K562 (cell line): ENCODE data around the gene IQCE. TPM values are rescaled to one million over a fixed set of nuclear protein-coding genes. Genes with fewer than 3 reads are reported as not detected.
A peak's percentile ranks its signal among the peaks of the same experiment; 100 is the strongest.

Source experiments
- CBX5 ChIP-seq: IDR thresholded peaks from 2 replicates; pipeline ENCODE4 v1.6.1; 2014; ENCODE audit warnings: low read depth, borderline replicate concordance
- CHAMP1 ChIP-seq: fragments of 450-650 bp; IDR thresholded peaks from 2 replicates; pipeline ENCODE4 v1.6.1; 2016; ENCODE audit warnings: mild to moderate bottlenecking
- CTBP1 ChIP-seq: fragments of 450-650 bp; IDR thresholded peaks from 2 replicates; pipeline ENCODE4 v1.6.1; 2016; ENCODE audit warnings: borderline replicate concordance
- ETS2 ChIP-seq: IDR thresholded peaks from 2 replicates; pipeline ENCODE4 v1.6.1; 2016; ENCODE audit warnings: borderline replicate concordance, missing genetic modification characterization, mild to moderate bottlenecking, moderate library complexity, missing compliant biosample characterization; ENCODE audit not compliant: poor library complexity, severe bottlenecking
- FUS ChIP-seq: fragments of 200-400 bp; formaldehyde crosslinking; optimal IDR thresholded peaks from 2 replicates; pipeline ENCODE3; 2017; ENCODE audit warnings: low read depth, low read length
- JUN ChIP-seq, 2 experiments: sonication (generic) in 1 of 2; formaldehyde crosslinking in 1 of 2; IDR thresholded peaks; 2 replicates each; pipeline versions ENCODE4 v1.6.1 to v1.8.0; 2012 to 2022; ENCODE audit warnings: borderline replicate concordance in 2 of 2, mild to moderate bottlenecking in 2 of 2, improper control_type of control experiment in 1 of 2, low read depth in 1 of 2, low read length in 1 of 2, missing genetic modification reagents in 1 of 2
- NFYB ChIP-seq: IDR thresholded peaks from 2 replicates; pipeline ENCODE4 v1.6.1; 2011; ENCODE audit warnings: mild to moderate bottlenecking, moderate library complexity; ENCODE audit not compliant: insufficient read length; ENCODE audit errors: extremely low read depth
- PTBP1 ChIP-seq: fragments of 200-400 bp; formaldehyde crosslinking; IDR thresholded peaks from 2 replicates; pipeline ENCODE4 v1.6.1; 2017; ENCODE audit warnings: low read depth, low read length
- PURB ChIP-seq: sonication (generic); formaldehyde crosslinking; IDR thresholded peaks from 2 replicates; pipeline ENCODE4 v1.9.0; 2021; ENCODE audit warnings: low read depth, mild to moderate bottlenecking, missing genetic modification reagents
- SETDB1 ChIP-seq: IDR thresholded peaks from one replicate; pipeline ENCODE4 v1.6.1; 2012; ENCODE audit warnings: low read length, control low read depth, inconsistent platforms
- SMARCA5 ChIP-seq: fragments of 450-650 bp; IDR thresholded peaks from 2 replicates; pipeline ENCODE4 v1.6.1; 2016
- SRSF7 ChIP-seq: fragments of 200-400 bp; formaldehyde crosslinking; optimal IDR thresholded peaks from 2 replicates; pipeline ENCODE3; 2017; ENCODE audit warnings: mild to moderate bottlenecking, low read depth, low read length
- TARDBP ChIP-seq: fragments of 450-650 bp; IDR thresholded peaks from 2 replicates; pipeline ENCODE4 v1.6.1; 2016
- TSC22D4 ChIP-seq: fragments of 450-650 bp; IDR thresholded peaks from 2 replicates; pipeline ENCODE4 v1.6.1; 2016; ENCODE audit warnings: missing genetic modification characterization, missing biosample characterization, control low read depth
- YY1 ChIP-seq, 3 experiments: IDR thresholded peaks; 2 replicates each; pipeline ENCODE4 v1.6.1; 2011; ENCODE audit warnings: low read length in 2 of 3, mild to moderate bottlenecking in 2 of 3, moderate library complexity in 2 of 3, borderline replicate concordance in 1 of 3, control low read depth in 1 of 3, low read depth in 1 of 3; ENCODE audit not compliant: insufficient read depth in 3 of 3, insufficient replicate concordance in 2 of 3, control insufficient read depth in 1 of 3, insufficient read length in 1 of 3; ENCODE audit errors: extremely low read depth in 1 of 3
- ZNF224 ChIP-seq: sonication (generic); formaldehyde crosslinking; IDR thresholded peaks from 2 replicates; pipeline ENCODE4 v1.8.0; 2022; ENCODE audit warnings: mild to moderate bottlenecking, missing genetic modification reagents
- ZNF263 ChIP-seq: sonication (generic); formaldehyde crosslinking; IDR thresholded peaks from 2 replicates; pipeline ENCODE4 v1.8.0; 2022; ENCODE audit warnings: mild to moderate bottlenecking, missing genetic modification reagents, borderline replicate concordance
- ZNF398 ChIP-seq: fragments of 250-450 bp; sonication (Bioruptor Pico); IDR thresholded peaks from 2 replicates; pipeline ENCODE4 v1.8.0; 2021; ENCODE audit warnings: moderate library complexity, mild to moderate bottlenecking, inconsistent platforms
- polyA plus RNA-seq, 8 experiments: library from polyadenylated mRNA; depleted of rRNA in 4 of 8; stranded (reverse) in 5 of 8; unstranded in 3 of 8; fragments of >200 nt; fragmentation: Nextera tagmentation in 2 of 8; fragmentation: Illumina TruSeq in 1 of 8; extraction: Ambion mirVana in 2 of 8; extraction: Trizol in 1 of 8; gene quantifications; 2 replicates each; pipeline versions ENCODE4 v1.2.1 to v1.2.3, GENCODE V29; 2011 to 2014; ENCODE audit warnings: inconsistent platforms in 1 of 8, missing spikeins in 1 of 8
- total RNA-seq, 7 experiments: library from RNA; depleted of rRNA in 6 of 7; stranded (reverse); fragments of >200 nt in 6 of 7; fragmentation: Illumina TruSeq in 2 of 7; extraction: Trizol in 2 of 7; gene quantifications; 2 replicates each; pipeline versions ENCODE4 v1.2.1 to v1.2.3, GENCODE V29; 2011 to 2021; ENCODE audit warnings: low replicate concordance in 1 of 7
- TF ChIP-seq, protein P1 (sequence below): fragments of 250-450 bp; sonication (Bioruptor Pico); IDR thresholded peaks from 2 replicates; pipeline ENCODE4 v1.8.0; 2022; ENCODE audit warnings: moderate library complexity, mild to moderate bottlenecking, inconsistent platforms

IQCE gene
- total and polyA plus RNA-seq, 9 of the 15 experiments (the other 6 are each of a cell fraction or from before 2014, with no cell fraction given) = 0.18 to 8.5 (median 4.2) TPM

DNA sequence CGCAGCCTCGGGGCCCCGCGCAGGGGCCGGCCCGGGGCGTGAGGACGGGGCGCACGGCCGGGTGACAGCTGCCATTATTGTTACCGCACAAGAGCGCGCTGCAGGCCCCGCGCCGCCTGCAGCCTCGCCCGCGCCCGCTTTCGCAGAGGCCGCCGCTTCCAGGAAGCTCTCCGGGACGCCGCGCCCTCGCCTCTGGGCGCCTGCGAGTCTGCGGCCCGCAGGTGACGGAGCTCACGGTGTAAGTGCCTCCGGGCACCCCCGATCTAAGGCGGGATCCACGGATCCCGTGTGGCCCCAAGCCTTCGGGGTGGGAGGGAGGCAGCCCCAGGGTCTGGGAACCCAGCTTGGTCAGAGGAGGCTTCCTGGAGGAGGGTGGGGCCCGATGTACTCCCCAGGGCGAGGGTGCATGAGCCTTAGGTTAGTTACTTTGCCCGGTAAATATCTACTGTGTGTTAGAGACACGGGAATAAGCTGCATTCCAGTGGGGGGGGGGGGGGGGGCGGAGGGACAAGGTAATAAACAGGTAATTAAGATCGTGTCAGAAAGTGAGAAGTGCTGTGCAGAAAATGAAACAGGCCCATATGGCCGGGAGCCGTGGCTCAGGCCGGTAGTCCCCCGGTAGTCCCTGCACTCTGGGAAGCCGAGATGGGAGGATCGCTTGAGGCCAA lies 638 bp downstream of the IQCE start (continued):
- TF ChIP-seq TARDBP (0 out of 2 replicates have a peak, but pooled peaks have one; percentile 11), SMARCA5 (peak; percentile 60), ETS2 (tag) (no peak), NFYB (no peak), ZNF398 (CRISPR knock-in tag) (no peak), PURB (CRISPR knock-in tag) (no peak), JUN (IDR thresholded peaks at IDR 0.05; ENCODE audit: borderline replicate concordance, low read depth, low read length) (no peak), JUN (CRISPR knock-in tag; IDR thresholded peaks at IDR 0.05; ENCODE audit: borderline replicate concordance) (no peak), CTBP1 (peak; percentile 43), ZNF263 (no peak), SRSF7 (no peak), SETDB1 (no peak), CHAMP1 (no peak), TSC22D4 (no peak), FUS (no peak), PTBP1 (no peak), ZNF224 (CRISPR knock-in tag) (no peak), YY1 (IDR thresholded peaks at IDR 0.05; ENCODE audit: borderline replicate concordance in 1 of 3, control insufficient read depth in 1 of 3, extremely low read depth in 1 of 3, insufficient read depth in 3 of 3, insufficient read length in 1 of 3, insufficient replicate concordance in 2 of 3, low read depth in 1 of 3, low read length in 2 of 3) (peak in 2 of 3 experiments; percentile 11 to 12), CBX5 (no peak)
- TF ChIP-seq, protein P1, sequence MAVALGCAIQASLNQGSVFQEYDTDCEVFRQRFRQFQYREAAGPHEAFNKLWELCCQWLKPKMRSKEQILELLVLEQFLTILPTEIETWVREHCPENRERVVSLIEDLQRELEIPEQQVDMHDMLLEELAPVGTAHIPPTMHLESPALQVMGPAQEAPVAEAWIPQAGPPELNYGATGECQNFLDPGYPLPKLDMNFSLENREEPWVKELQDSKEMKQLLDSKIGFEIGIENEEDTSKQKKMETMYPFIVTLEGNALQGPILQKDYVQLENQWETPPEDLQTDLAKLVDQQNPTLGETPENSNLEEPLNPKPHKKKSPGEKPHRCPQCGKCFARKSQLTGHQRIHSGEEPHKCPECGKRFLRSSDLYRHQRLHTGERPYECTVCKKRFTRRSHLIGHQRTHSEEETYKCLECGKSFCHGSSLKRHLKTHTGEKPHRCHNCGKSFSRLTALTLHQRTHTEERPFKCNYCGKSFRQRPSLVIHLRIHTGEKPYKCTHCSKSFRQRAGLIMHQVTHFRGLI (CRISPR knock-in tag) = no peak
